Activated CD8-positive, alpha-beta memory T cell treated with anti-CD3 and anti-CD28 coated beads, Interleukin-2, amount 10 ng/mL, durations not matched to agents 7 days and 5 days (primary cell): Measurements from ENCODE around the gene SLC25A11. TPM values are rescaled to one million over a fixed set of nuclear protein-coding genes. Genes with fewer than 3 reads are reported as not detected.

Experiments used
- ATAC-seq: fragments of 150-1000 bp; cut with Tn5 transposase; one replicate; pipeline ENCODE4 v1.10.0; 2021; ENCODE audit warnings: moderate library complexity
- CTCF ChIA-PET: fragments of 350-600 bp; sonication (Branson Sonifier 250); formaldehyde crosslinking; loops from one replicate; lab custom pipeline; 2021; ENCODE audit warnings: antibody characterized with exemption; lab: Charles Lee
- DNase-seq: peaks from one replicate; pipeline ENCODE4 v3.0.0-alpha.2; 2020
- H3K27ac Mint-ChIP-seq: one replicate; pipeline ENCODE4 v1.8.0; 2021; ENCODE audit warnings: mild to moderate bottlenecking, mixed read lengths
- H3K27me3 Mint-ChIP-seq: one replicate; pipeline ENCODE4 v1.8.0; 2021; ENCODE audit warnings: mixed read lengths
- H3K36me3 Mint-ChIP-seq: one replicate; pipeline ENCODE4 v1.8.0; 2021; ENCODE audit warnings: mild to moderate bottlenecking, mixed read lengths
- H3K4me1 Mint-ChIP-seq: one replicate; pipeline ENCODE4 v1.8.0; 2021; ENCODE audit warnings: mixed read lengths
- H3K4me3 Mint-ChIP-seq: one replicate; pipeline ENCODE4 v1.8.0; 2021; ENCODE audit warnings: mild to moderate bottlenecking, moderate library complexity, mixed read lengths
- H3K9me3 Mint-ChIP-seq: one replicate; pipeline ENCODE4 v1.8.0; 2022; ENCODE audit warnings: low read depth, mixed read lengths
- total RNA-seq, 2 experiments: library from RNA; stranded (reverse); gene quantifications; one replicate each; pipeline ENCODE4 v1.2.3, GENCODE V29; 2021

Gene SLC25A11
- 10 to 100 TPM; 82.3 to 84.6 TPM for total RNA-seq

- Mint-ChIP-seq H3K36me3 (peaks cover 67% of the 10 kb centered on the region), H3K27ac (peak within 1 kb of the TSS; percentile 92), H3K27me3 (no peaks in the 10 kb centered on the region), H3K4me3 (peak within 1 kb of the TSS; percentile 98), H3K9me3 (no peaks in the 10 kb centered on the region), H3K4me1 (peaks cover 60% of the 10 kb centered on the region)
- DNase-seq (peak; percentile 99), ATAC-seq (peak; percentile 84)
- CTCF ChIA-PET, result interaction anchor here (0.8 to 2.7 kb wide), 17 partner anchors 9 to 230 kb away, joined by 3 to 29 read pairs (median 4); partner anchors contain the start of genes ARRB2, C17orf107, CAMTA2 and CHRNE
These were observed at the start of gene SLC25A11, which contains the start of gene RNF167 for GRCh38 chr17:4939796-4940554. TSS of gene SLC25A11 (minus strand) at chr17:4940046. CDS start at chr17:4939910, 136 bp downstream. TSS of gene RNF167 (plus strand) at chr17:4940268. CDS start at chr17:4940910, 642 bp downstream.

- H3K36me3 Mint-ChIP-seq, result peaks cover 6% of the 10 kb centered on the region
- peak overlapping the region; percentile 93 for H3K27ac Mint-ChIP-seq
- no peaks in the 10 kb centered on the region for H3K9me3 Mint-ChIP-seq
- ATAC-seq (no peak), DNase-seq (no peak)
- H3K27me3 Mint-ChIP-seq, result no peaks in the 10 kb centered on the region
- peak overlapping the region; percentile 91 for H3K4me3 Mint-ChIP-seq
- H3K4me1 Mint-ChIP-seq, result peaks cover 36% of the 10 kb centered on the region
- CTCF ChIA-PET, result interaction anchor here (0.6 to 4.5 kb wide), 19 partner anchors 8 to 85 kb away, joined by 3 to 39 read pairs (median 6); partner anchors contain the start of genes CHRNE, INCA1, KIF1C and RNF167
These were observed 48.1 kb upstream of the SLC25A11 start for GRCh38 chr17:4987767-4988567.

- Mint-ChIP-seq H3K4me3 (peak within 1 kb of the TSS; percentile 91), H3K36me3 (peaks cover 9% of the 10 kb centered on the region), H3K27me3 (no peaks in the 10 kb centered on the region), H3K27ac (peak within 1 kb of the TSS; percentile 93), H3K9me3 (no peaks in the 10 kb centered on the region), H3K4me1 (peaks cover 36% of the 10 kb centered on the region)
- DNase-seq (peak; percentile 93), ATAC-seq (peak; percentile 88)
- CTCF ChIA-PET, result interaction anchor here (0.6 to 4.5 kb wide), 21 partner anchors 10 to 284 kb away, joined by 3 to 39 read pairs (median 5); partner anchors contain the start of genes C17orf107, CHRNE, INCA1 and KIF1C
These were observed 47.3 kb upstream of the SLC25A11 start, which contains the start of gene CAMTA2 for GRCh38 chr17:4986951-4987766. TSS of gene CAMTA2 (minus strand) at chr17:4987675. CDS start at chr17:4986222, 1,453 bp downstream.

GRCh38 chr17:4986403-4986802 lies 46.6 kb upstream of the SLC25A11 start:
- no peak for DNase-seq
- Mint-ChIP-seq H3K9me3 (no peaks in the 10 kb centered on the region), H3K4me3 (peak overlapping the region; percentile 91), H3K4me1 (peaks cover 37% of the 10 kb centered on the region), H3K27me3 (no peaks in the 10 kb centered on the region), H3K36me3 (peaks cover 13% of the 10 kb centered on the region), H3K27ac (peak overlapping the region; percentile 93)
- CTCF ChIA-PET, result interaction anchor here (0.8 to 4.5 kb wide), 13 partner anchors 11 to 283 kb away, joined by 3 to 39 read pairs (median 9); partner anchors contain the start of genes C17orf107, INCA1, KIF1C and RNF167
- no peak for ATAC-seq

GRCh38 chr17:4982305-4982704 lies 42.5 kb upstream of the SLC25A11 start:
- H3K36me3 Mint-ChIP-seq, result peaks cover 30% of the 10 kb centered on the region
- no peaks in the 10 kb centered on the region for H3K9me3 Mint-ChIP-seq
- CTCF ChIA-PET, result interaction anchor here (1.3 kb wide), 1 partner anchor 73 kb away, joined by 3 read pairs; no protein-coding TSS in a partner anchor
- H3K4me3 Mint-ChIP-seq, result no peak overlapping the region
- peaks cover 29% of the 10 kb centered on the region for H3K4me1 Mint-ChIP-seq
- DNase-seq (no peak), ATAC-seq (no peak)
- H3K27ac Mint-ChIP-seq, result no peak overlapping the region
- no peaks in the 10 kb centered on the region for H3K27me3 Mint-ChIP-seq

- H3K4me3 Mint-ChIP-seq, result no peak overlapping the region
- peaks cover 34% of the 10 kb centered on the region for H3K36me3 Mint-ChIP-seq
- DNase-seq (peak; percentile 56), ATAC-seq (peak; percentile 85)
- peaks cover 19% of the 10 kb centered on the region for H3K4me1 Mint-ChIP-seq
- no peaks in the 10 kb centered on the region for H3K27me3 Mint-ChIP-seq
- H3K27ac Mint-ChIP-seq, result peak overlapping the region; percentile 61
- H3K9me3 Mint-ChIP-seq, result no peaks in the 10 kb centered on the region
- CTCF ChIA-PET, result interaction anchor here (0.7 to 2.7 kb wide), 21 partner anchors 9 to 81 kb away, joined by 3 to 15 read pairs (median 5); partner anchors contain the start of genes PFN1, RNF167, SLC25A11 and SPAG7
These were observed 40.9 kb upstream of the SLC25A11 start for GRCh38 chr17:4980644-4981216.

GRCh38 chr17:4978726-4979125 lies 38.9 kb upstream of the SLC25A11 start:
- no peak for DNase-seq
- Mint-ChIP-seq H3K9me3 (no peaks in the 10 kb centered on the region), H3K27ac (no peak overlapping the region), H3K36me3 (peaks cover 39% of the 10 kb centered on the region), H3K4me3 (no peak overlapping the region), H3K27me3 (no peaks in the 10 kb centered on the region), H3K4me1 (peaks cover 20% of the 10 kb centered on the region)
- CTCF ChIA-PET, result interaction anchor here (0.6 to 1.2 kb wide), 4 partner anchors 28 to 83 kb away, joined by 4 to 11 read pairs (median 4); partner anchors contain the start of gene SLC52A1
- ATAC-seq, result no peak

- CTCF ChIA-PET, result interaction anchor here (1.1 to 1.3 kb wide), 2 partner anchors 63 to 65 kb away, joined by 3 to 5 read pairs; no protein-coding TSS in a partner anchor
- no peaks in the 10 kb centered on the region for H3K9me3 Mint-ChIP-seq
- no peak overlapping the region for H3K4me3 Mint-ChIP-seq
- H3K27ac Mint-ChIP-seq, result peak overlapping the region; percentile 20
- peaks cover 42% of the 10 kb centered on the region for H3K36me3 Mint-ChIP-seq
- ATAC-seq (no peak), DNase-seq (no peak)
- H3K27me3 Mint-ChIP-seq, result no peaks in the 10 kb centered on the region
- peaks cover 27% of the 10 kb centered on the region for H3K4me1 Mint-ChIP-seq
These were observed 34.3 kb upstream of the SLC25A11 start for GRCh38 chr17:4974115-4974670.

GRCh38 chr17:4973256-4974114 lies 33.6 kb upstream of the SLC25A11 start:
- Mint-ChIP-seq H3K27ac (peak overlapping the region; percentile 20), H3K27me3 (no peaks in the 10 kb centered on the region), H3K36me3 (peaks cover 47% of the 10 kb centered on the region), H3K9me3 (no peaks in the 10 kb centered on the region), H3K4me3 (no peak overlapping the region), H3K4me1 (peaks cover 34% of the 10 kb centered on the region)
- CTCF ChIA-PET, result interaction anchor here (1.1 kb wide), 1 partner anchor 63 kb away, joined by 3 read pairs; no protein-coding TSS in a partner anchor
- no peak for ATAC-seq
- DNase-seq, result no peak

- Mint-ChIP-seq H3K27ac (no peak overlapping the region), H3K9me3 (no peaks in the 10 kb centered on the region), H3K4me3 (no peak overlapping the region), H3K4me1 (peaks cover 34% of the 10 kb centered on the region), H3K27me3 (no peaks in the 10 kb centered on the region), H3K36me3 (peaks cover 43% of the 10 kb centered on the region)
- no peak for DNase-seq
- no peak for ATAC-seq
- CTCF ChIA-PET, result no interaction called here
These were observed 32.9 kb upstream of the SLC25A11 start for GRCh38 chr17:4972752-4973151.

GRCh38 chr17:4972322-4972721 lies 32.5 kb upstream of the SLC25A11 start:
- Mint-ChIP-seq H3K27me3 (no peaks in the 10 kb centered on the region), H3K4me3 (no peak overlapping the region), H3K36me3 (peaks cover 42% of the 10 kb centered on the region), H3K27ac (no peak overlapping the region), H3K9me3 (no peaks in the 10 kb centered on the region), H3K4me1 (peaks cover 34% of the 10 kb centered on the region)
- DNase-seq, result no peak
- ATAC-seq, result no peak
- CTCF ChIA-PET, result interaction anchor here (0.9 to 6.3 kb wide), 2 partner anchors 14 to 91 kb away, joined by 3 to 39 read pairs; partner anchors contain the start of gene CAMTA2
